Calu3 (cell line): Measurements from ENCODE around the gene FSHR. TPM values are rescaled to one million over a fixed set of nuclear protein-coding genes. Genes with fewer than 3 reads are reported as not detected.

ENCODE experiments used
- BruUV-seq: library from RNA; stranded (reverse); fragments of 400-500 nt; replicated peaks from 2 replicates; lab custom pipeline; 2021; lab: Mats Ljungman, UMichigan
- CTCF ChIA-PET: fragments of 300-600 bp; sonication (Branson Sonifier 250); formaldehyde crosslinking; loops from one replicate; lab custom pipeline; 2022; ENCODE audit warnings: antibody characterized with exemption; lab: Charles Lee
- DNase-seq: peaks from one replicate; pipeline ENCODE4 v3.0.0; 2022
- H3K27ac Mint-ChIP-seq: one replicate; pipeline ENCODE4 v1.8.0; 2022; ENCODE audit warnings: mixed read lengths; ENCODE audit not compliant: unreplicated experiment
- H3K27me3 Mint-ChIP-seq: one replicate; pipeline ENCODE4 v1.8.0; 2022; ENCODE audit warnings: mixed read lengths; ENCODE audit not compliant: unreplicated experiment
- H3K36me3 Mint-ChIP-seq: one replicate; pipeline ENCODE4 v1.8.0; 2022; ENCODE audit warnings: mild to moderate bottlenecking, moderate library complexity, mixed read lengths; ENCODE audit not compliant: insufficient read depth, unreplicated experiment
- H3K4me1 Mint-ChIP-seq: one replicate; pipeline ENCODE4 v1.8.0; 2022; ENCODE audit warnings: mild to moderate bottlenecking, low read depth, mixed read lengths; ENCODE audit not compliant: unreplicated experiment
- H3K4me3 Mint-ChIP-seq: one replicate; pipeline ENCODE4 v1.8.0; 2022; ENCODE audit warnings: mild to moderate bottlenecking, low read depth, moderate library complexity, mixed read lengths; ENCODE audit not compliant: unreplicated experiment
- H3K9me3 Mint-ChIP-seq: one replicate; pipeline ENCODE4 v1.8.0; 2022; ENCODE audit warnings: low read depth, mixed read lengths; ENCODE audit not compliant: unreplicated experiment
- intact Hi-C: fragments of 100-400 bp; cut with micrococcal nuclease; formaldehyde crosslinking; loops from one replicate; pipeline ENCODE4 v1.10.0; 2022; ENCODE audit not compliant: unreplicated experiment
- total RNA-seq: library from RNA; stranded (reverse); gene quantifications from 2 replicates; pipeline ENCODE4 v1.2.3, GENCODE V29; 2022
- TF ChIP-seq, protein P1 (sequence below): fragments of 200-600 bp; IDR thresholded peaks from one replicate; pipeline ENCODE4 v1.8.0; 2022; ENCODE audit warnings: antibody characterized with exemption; ENCODE audit not compliant: unreplicated experiment

FSHR gene
- total RNA-seq, 1 experiment from 2014 or later = not detected

DNA sequence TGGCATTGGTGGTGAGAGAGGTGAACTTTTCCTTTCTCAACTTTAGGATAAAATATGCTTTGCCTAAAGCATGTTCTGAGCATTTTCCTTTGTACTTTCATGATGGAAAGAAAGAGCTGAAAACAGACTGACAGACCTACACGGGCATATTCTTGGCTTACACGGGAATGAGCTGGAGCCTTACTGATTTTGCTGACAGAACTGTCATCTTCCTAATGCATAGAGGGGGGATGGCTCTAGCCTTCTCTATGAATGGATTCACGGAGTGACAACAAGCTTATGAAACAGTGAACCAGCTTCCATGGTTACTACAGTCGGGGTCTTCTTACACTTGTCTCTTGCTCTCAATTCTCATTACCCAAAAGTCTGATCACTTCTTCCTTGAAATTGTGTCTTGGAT lies 32.2 kb downstream of the FSHR start:
- BruUV-seq = no TSS peak
- no peak for DNase-seq
- H3K9me3 Mint-ChIP-seq = peaks cover 13% of the 10 kb centered on the region
- no peak overlapping the region for H3K4me3 Mint-ChIP-seq
- H3K27ac Mint-ChIP-seq = no peak overlapping the region
- no peaks in the 10 kb centered on the region for H3K27me3 Mint-ChIP-seq
- TF ChIP-seq, protein P1, sequence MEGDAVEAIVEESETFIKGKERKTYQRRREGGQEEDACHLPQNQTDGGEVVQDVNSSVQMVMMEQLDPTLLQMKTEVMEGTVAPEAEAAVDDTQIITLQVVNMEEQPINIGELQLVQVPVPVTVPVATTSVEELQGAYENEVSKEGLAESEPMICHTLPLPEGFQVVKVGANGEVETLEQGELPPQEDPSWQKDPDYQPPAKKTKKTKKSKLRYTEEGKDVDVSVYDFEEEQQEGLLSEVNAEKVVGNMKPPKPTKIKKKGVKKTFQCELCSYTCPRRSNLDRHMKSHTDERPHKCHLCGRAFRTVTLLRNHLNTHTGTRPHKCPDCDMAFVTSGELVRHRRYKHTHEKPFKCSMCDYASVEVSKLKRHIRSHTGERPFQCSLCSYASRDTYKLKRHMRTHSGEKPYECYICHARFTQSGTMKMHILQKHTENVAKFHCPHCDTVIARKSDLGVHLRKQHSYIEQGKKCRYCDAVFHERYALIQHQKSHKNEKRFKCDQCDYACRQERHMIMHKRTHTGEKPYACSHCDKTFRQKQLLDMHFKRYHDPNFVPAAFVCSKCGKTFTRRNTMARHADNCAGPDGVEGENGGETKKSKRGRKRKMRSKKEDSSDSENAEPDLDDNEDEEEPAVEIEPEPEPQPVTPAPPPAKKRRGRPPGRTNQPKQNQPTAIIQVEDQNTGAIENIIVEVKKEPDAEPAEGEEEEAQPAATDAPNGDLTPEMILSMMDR = no peak
- no peaks in the 10 kb centered on the region for H3K4me1 Mint-ChIP-seq
- intact Hi-C loops = no loop called here
- CTCF ChIA-PET = no interaction called here
- no peaks in the 10 kb centered on the region for H3K36me3 Mint-ChIP-seq

DNA sequence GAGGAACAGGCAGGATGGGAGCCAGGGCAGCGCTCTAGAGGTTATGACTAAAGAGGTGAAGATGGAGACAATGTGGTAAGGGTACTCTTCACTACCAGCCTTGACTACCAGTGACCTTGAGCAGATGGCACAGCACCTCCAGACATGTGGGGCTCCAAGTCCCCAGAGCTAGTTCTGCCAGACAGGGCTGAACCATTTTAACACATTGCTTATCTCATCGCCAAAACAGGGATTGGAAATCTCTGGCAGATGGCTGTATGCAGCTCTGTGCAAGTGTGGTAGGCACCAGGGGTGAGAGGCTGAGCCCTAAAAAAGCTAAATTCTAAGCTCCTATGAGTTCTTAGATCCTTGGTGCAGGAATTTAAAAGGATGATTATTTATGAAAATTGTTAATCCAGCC lies 41.3 kb downstream of the FSHR start:
- Mint-ChIP-seq H3K4me1 (no peaks in the 10 kb centered on the region), H3K9me3 (peaks cover 10% of the 10 kb centered on the region), H3K27ac (no peak overlapping the region), H3K4me3 (no peak overlapping the region), H3K36me3 (no peaks in the 10 kb centered on the region), H3K27me3 (no peaks in the 10 kb centered on the region)
- intact Hi-C loops = no loop called here
- BruUV-seq = no TSS peak
- CTCF ChIA-PET = no interaction called here
- no peak for DNase-seq
- TF ChIP-seq, protein P1 = no peak

DNA sequence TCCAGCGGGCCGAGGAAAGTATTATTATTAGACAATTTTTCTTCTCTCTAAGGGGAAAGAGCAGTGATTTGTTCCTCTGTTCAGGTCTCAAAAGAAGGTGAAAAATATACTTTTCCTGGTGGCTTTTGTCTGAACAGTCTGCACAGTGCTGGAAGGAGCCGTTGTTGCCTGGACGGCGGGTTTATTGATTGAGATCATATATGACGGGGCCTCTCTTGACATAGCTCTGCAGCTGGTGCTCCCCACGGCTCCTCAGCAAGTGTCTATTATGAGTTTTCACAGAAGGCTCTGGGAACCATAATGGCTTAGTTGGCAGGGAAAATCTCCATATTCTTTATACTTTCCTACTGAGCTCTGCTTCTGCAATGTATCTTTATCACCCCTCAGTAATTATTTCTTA lies 42.9 kb downstream of the FSHR start:
- no peak for DNase-seq
- Mint-ChIP-seq H3K27me3 (no peaks in the 10 kb centered on the region), H3K27ac (no peak overlapping the region), H3K36me3 (no peaks in the 10 kb centered on the region), H3K9me3 (peaks cover 14% of the 10 kb centered on the region), H3K4me3 (no peak overlapping the region), H3K4me1 (no peaks in the 10 kb centered on the region)
- CTCF ChIA-PET = no interaction called here
- intact Hi-C loops = no loop called here
- TF ChIP-seq, protein P1 = no peak
- no TSS peak for BruUV-seq

DNA sequence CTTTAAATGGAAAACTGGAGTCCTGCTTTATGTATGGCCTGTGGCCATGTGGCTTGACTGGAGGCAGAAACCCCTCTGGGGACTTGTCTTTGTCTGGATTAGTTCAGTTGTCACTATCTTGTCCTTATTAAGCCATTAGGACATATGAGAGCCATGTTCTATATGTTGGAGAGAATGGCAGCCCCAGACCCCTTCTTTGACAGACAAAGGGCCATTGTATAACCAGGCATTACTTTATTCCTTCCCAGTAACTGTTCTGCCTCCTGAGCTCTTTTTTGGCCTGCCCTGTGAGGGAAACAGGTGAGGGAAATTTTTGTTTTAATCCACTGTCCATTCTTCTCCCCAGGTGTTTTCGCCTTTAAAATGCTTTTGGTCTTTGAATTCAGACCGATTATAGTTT lies 43.3 kb downstream of the FSHR start:
- Mint-ChIP-seq H3K4me1 (no peaks in the 10 kb centered on the region), H3K9me3 (peaks cover 16% of the 10 kb centered on the region), H3K4me3 (no peak overlapping the region), H3K36me3 (no peaks in the 10 kb centered on the region), H3K27me3 (no peaks in the 10 kb centered on the region), H3K27ac (no peak overlapping the region)
- BruUV-seq = no TSS peak
- CTCF ChIA-PET = no interaction called here
- intact Hi-C loops = no loop called here
- TF ChIP-seq, protein P1 = no peak
- no peak for DNase-seq
